Measurements from ENCODE around the gene BCR. TPM values are rescaled to one million over a fixed set of nuclear protein-coding genes. Genes with fewer than 3 reads are reported as not detected.
"Not testable (repeated sequence)": the region's sequence is repeated elsewhere in the genome, so short reads cannot be mapped to it uniquely, and the experiment has no call there.

BCR gene
- total RNA-seq, 1 experiment from 2014 or later, result 32.4 TPM

DNA sequence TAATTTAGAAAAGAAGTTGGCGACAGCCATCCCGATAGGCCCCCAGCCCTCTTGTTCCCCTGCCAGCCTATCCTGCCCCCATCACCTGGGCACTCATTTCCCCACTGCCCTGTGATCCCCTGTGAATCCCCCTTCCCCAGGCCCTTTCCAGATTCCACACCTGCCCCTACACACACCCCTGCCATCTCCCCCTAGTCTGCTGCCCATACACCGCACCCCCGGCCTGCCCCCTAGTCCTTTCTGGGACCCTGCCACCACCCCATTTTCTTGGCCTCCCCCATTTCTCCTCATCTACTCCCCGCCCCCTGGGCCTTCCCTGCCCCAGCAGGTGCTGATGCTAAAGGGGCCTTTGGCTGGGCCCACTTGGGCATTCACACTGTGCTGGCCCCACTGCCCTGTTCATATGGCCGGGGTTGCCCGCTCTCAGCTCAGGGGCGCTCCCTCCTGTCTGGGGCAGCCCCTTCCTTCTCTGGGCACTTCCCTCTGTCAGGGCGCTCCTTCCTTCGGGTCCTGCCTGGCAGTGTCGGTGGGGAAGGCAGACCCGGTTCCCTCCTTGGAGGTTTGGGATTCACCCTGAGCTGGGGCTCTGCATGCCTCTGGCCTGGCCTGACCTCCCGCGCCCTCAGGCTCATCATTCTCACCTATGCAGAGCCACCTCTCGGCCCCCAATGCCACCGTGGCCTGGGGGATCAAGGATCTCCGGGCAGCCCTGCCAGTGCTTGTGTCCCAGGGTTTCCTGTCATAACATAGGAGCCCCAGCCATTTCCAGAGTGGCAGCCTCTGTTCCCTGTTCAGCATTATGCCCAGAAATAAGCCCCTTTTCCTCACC lies 108.2 kb downstream of the BCR start:
- DNase-seq (ENCODE audit: low spot score), result no peak
- in situ Hi-C loops (cut with HindIII; ENCODE audit: low sequenced_read_pairs), result no loop called here

DNA sequence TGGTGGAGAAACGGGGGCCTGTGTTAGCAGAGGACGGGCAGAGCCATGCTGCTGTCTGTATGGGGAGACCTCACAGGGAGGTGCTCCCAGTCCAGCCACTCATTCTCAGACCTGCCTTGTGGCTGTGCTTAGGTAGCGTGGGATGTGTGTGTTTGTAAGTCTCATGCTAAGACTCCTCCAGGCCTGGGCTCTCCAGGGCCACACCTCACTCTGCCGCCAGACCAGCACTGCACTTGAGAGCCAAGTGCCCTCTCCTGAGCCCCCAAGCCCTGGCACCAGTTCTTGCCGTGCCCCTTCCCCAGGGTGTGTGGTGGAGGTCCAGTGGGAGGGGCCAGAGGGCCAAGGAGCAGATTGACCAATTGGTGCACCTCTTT lies 108.8 kb downstream of the BCR start:
- in situ Hi-C loops (cut with HindIII; ENCODE audit: low sequenced_read_pairs), result no loop called here
- no peak for DNase-seq (ENCODE audit: low spot score)

DNA sequence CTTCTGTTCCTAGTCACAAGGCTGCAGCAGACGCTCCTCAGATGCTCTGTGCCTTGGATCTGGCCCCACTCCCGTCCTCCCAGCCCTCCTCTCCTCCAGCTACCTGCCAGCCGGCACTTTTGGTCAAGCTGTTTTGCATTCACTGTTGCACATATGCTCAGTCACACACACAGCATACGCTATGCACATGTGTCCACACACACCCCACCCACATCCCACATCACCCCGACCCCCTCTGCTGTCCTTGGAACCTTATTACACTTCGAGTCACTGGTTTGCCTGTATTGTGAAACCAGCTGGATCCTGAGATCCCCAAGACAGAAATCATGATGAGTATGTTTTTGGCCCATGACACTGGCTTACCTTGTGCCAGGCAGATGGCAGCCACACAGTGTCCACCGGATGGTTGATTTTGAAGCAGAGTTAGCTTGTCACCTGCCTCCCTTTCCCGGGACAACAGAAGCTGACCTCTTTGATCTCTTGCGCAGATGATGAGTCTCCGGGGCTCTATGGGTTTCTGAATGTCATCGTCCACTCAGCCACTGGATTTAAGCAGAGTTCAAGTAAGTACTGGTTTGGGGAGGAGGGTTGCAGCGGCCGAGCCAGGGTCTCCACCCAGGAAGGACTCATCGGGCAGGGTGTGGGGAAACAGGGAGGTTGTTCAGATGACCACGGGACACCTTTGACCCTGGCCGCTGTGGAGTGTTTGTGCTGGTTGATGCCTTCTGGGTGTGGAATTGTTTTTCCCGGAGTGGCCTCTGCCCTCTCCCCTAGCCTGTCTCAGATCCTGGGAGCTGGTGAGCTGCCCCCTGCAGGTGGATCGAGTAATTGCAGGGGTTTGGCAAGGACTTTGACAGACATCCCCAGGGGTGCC lies 109.8 kb downstream of the BCR start:
- in situ Hi-C loops (cut with HindIII; ENCODE audit: low sequenced_read_pairs), result no loop called here
- peak; percentile 95 for DNase-seq (ENCODE audit: low spot score)

- no peak for DNase-seq (ENCODE audit: low spot score)
- in situ Hi-C loops (cut with HindIII; ENCODE audit: low sequenced_read_pairs), result no loop called here
Observed at GRCh38 chr22:23291806-23292452, 111.6 kb downstream of the BCR start.

DNA sequence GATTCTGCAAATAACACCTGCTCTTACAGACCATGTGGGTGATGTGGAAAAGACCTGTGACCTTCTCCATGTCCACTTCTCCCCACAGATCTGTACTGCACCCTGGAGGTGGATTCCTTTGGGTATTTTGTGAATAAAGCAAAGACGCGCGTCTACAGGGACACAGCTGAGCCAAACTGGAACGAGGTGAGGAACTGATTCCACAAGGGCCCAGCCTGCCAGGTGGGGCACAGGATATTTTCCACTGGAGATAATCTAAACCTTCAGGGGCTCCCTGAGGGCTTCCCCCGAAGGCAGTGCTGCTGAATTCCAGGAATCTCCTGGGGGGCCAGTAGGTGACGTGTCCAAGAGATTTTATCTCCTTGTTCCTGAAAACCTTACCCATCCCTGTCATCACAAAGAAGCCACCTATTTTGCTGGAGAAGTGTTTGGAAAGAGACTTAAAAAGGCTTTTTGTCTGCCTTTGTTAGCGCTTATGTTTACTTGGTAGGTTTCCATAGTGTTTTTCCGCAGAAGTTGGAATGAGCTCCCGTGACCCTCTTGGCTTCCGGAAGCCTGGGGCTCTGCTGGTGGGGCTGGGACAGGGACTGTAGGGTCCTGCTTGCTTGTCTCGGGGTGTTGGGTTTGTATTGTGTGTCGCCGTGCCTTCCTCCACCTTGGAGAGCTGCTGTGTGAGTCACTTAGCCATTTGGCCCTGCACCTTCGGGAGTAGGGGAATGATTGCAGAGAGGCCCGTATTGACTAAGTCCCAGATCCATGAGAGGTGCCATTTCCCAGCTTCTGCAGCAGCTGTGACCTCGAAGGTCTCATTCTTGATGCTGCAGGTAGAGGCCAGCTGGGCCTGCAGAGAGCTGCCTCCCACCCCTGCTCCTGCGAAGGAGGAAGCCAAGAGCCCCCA lies 112.4 kb downstream of the BCR start:
- DNase-seq (ENCODE audit: low spot score), result no peak
- in situ Hi-C loops (cut with HindIII; ENCODE audit: low sequenced_read_pairs), result no loop called here

DNA sequence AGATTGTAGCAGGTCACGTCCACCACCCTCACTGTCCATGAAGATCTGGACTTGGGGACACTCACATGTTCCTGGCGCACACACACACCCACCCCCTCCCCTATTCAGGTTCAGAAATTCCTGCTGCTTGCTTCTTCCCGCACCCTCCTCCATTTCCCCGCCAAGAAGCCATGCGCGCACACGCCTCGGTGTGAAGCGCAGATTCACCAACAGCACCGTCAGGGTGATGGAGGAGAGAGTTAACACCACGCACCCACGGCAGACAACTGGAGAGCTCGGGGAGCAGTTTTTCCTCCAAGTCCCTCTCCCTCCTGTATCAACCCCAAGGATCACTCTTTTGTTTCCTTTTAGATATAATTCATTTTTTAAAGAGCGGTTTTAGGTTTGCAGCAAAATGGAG lies 113.4 kb downstream of the BCR start:
- no peak for DNase-seq (ENCODE audit: low spot score)
- in situ Hi-C loops (cut with HindIII; ENCODE audit: low sequenced_read_pairs), result no loop called here

GRCh38 chr22:23294221-23294620 lies 113.9 kb downstream of the BCR start:
- no peak for DNase-seq (ENCODE audit: low spot score)
- in situ Hi-C loops (cut with HindIII; ENCODE audit: low sequenced_read_pairs), result no loop called here

DNA sequence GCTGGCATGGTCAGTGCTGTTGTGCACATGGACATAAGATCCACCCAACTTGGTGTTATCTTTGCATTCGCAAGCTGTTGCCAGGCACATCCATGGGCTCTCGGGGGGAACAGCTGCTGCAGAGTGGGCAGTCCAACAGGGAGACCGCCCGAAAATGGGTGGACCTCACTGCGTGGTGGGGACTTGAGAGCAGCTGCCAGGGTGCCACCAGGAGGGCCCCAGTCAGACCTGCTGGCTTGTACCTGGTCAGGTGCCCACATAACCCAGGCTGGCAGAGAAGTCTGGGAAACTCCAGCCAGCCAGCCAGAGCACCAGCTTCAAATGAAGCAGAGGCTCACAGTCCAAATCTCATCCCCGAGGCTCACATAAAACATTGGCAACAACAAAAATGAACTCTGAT lies 120.2 kb downstream of the BCR start:
- in situ Hi-C loops (cut with HindIII; ENCODE audit: low sequenced_read_pairs), result loop anchor here (25.0 kb wide), 1 partner anchor 112 kb away; no protein-coding TSS in a partner anchor
- DNase-seq (ENCODE audit: low spot score), result no peak

DNA sequence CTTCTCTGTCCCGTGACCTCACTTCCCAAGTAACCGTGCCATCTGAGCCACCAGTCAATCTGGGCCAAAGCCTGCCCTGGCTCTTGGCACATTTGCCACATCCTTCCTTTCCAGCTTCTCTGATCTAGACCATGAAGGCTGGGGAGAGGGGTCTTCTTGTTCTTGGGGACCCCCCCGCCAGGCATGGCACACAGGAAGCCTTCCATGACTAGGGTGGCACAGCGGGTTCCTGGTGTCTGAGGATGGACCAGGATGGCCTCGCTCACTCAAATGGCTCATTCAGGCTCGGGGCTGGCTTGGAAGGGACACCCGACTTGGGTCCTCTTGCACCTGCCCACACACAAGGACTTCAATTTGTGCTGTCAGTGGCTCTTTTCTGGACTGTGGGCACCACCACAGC lies 121.3 kb downstream of the BCR start:
- DNase-seq (ENCODE audit: low spot score), result no peak
- in situ Hi-C loops (cut with HindIII; ENCODE audit: low sequenced_read_pairs), result loop anchor here (25.0 kb wide), 1 partner anchor 111 kb away; no protein-coding TSS in a partner anchor

- in situ Hi-C loops (cut with HindIII; ENCODE audit: low sequenced_read_pairs), result loop anchor here (25.0 kb wide), 1 partner anchor 110 kb away; no protein-coding TSS in a partner anchor
- DNase-seq (ENCODE audit: low spot score), result no peak
Observed at GRCh38 chr22:23302171-23303002, 122.1 kb downstream of the BCR start.

DNA sequence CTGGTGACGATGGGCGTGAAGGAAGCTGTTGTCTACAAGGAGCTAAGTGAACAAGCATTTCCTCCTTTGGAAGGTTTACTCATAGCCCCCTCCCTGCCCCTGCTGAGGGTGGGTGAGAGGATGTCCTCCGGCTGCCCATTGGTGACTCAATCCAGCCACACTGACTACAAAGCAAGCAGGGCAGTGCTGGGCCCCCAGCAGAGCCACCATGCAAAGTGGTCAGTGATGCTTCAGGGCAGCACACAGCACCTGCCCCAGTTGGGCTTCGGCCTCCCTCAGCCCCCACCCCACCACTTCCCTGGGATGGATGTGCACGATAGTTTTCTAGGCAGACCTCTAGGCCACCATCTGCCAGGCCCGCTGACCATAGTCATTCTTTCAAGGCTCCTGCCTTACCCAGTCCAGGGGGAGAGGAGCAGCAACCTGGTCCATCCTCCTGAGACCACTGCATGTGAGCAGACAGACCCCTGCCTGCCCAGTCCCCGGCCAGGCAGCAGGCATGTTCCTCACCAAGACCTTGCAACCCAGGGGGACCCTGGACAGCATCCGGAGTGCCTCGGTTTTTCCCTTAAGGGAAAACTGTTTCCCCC lies 125.1 kb downstream of the BCR start:
- in situ Hi-C loops (cut with HindIII; ENCODE audit: low sequenced_read_pairs), result loop anchor here (25.0 kb wide), 1 partner anchor 107 kb away; no protein-coding TSS in a partner anchor
- peak; percentile 52 for DNase-seq (ENCODE audit: low spot score)

DNA sequence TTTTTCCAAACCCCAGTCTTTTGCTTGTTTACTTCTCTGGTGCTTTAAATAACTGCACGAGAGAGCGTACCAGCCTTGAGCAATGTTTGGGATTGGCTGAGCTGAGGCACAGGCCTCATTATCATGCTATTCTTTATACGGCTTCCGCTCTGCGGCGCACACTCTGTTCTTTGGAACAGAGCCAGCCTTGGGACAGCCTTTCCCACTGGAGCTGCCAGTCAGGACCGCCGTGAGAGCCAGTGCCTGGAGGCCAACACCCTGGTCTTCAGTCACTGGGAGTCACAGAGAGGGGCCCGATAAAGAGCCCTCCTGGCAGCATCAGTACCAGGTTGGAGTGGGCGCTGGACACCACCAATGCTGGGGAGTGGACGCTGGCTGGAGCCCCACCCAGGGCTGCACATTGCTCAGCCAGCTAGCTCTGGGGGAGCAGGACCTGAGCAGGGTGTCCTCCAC lies 125.6 kb downstream of the BCR start:
- in situ Hi-C loops (cut with HindIII; ENCODE audit: low sequenced_read_pairs), result loop anchor here (25.0 kb wide), 1 partner anchor 106 kb away; no protein-coding TSS in a partner anchor
- peak; percentile 88 for DNase-seq (ENCODE audit: low spot score)

GRCh38 chr22:23306438-23306921 lies 126.2 kb downstream of the BCR start:
- DNase-seq (ENCODE audit: low spot score), result no peak
- in situ Hi-C loops (cut with HindIII; ENCODE audit: low sequenced_read_pairs), result loop anchor here (25.0 kb wide), 1 partner anchor 106 kb away; no protein-coding TSS in a partner anchor

- DNase-seq (ENCODE audit: low spot score), result no peak
- in situ Hi-C loops (cut with HindIII; ENCODE audit: low sequenced_read_pairs), result loop anchor here (25.0 kb wide), 1 partner anchor 105 kb away; no protein-coding TSS in a partner anchor
Observed at GRCh38 chr22:23306926-23307325, 126.6 kb downstream of the BCR start.

- in situ Hi-C loops (cut with HindIII; ENCODE audit: low sequenced_read_pairs), result loop anchor here (25.0 kb wide), 1 partner anchor 105 kb away; no protein-coding TSS in a partner anchor
- DNase-seq (ENCODE audit: low spot score), result not testable (repeated sequence)
Observed at GRCh38 chr22:23307511-23307910, 127.2 kb downstream of the BCR start.

- in situ Hi-C loops (cut with HindIII; ENCODE audit: low sequenced_read_pairs), result loop anchor here (25.0 kb wide), 1 partner anchor 103 kb away; no protein-coding TSS in a partner anchor
- DNase-seq (ENCODE audit: low spot score), result not testable (repeated sequence)
Observed at GRCh38 chr22:23309261-23309660, 129.0 kb downstream of the BCR start.

All from G401 (cell line).